Heart right ventricle (tissue), 16 donors: ENCODE results near the gene UTS2B. TPM values are rescaled to one million over a fixed set of nuclear protein-coding genes. Genes with fewer than 3 reads are reported as not detected.
"Not testable (repeated sequence)": the region's sequence is repeated elsewhere in the genome, so short reads cannot be mapped to it uniquely, and the experiment has no call there.

Experiments used
- ATAC-seq, 8 donors: fragments of 200-7000 bp; cut with Tn5 transposase; one replicate each; pipeline ENCODE4 v1.9.1; 2020; ENCODE audit warnings: mild to moderate bottlenecking in 8 of 8, moderate library complexity in 8 of 8, moderate number of reproducible peaks in 1 of 8
- DNase-seq, 2 donors: peaks; one replicate each; pipeline ENCODE4 v3.0.0-alpha.2; 2020
- H3K27ac ChIP-seq, 10 donors: fragments of 200-600 bp; sonication (generic) in 2 of 10; one replicate each; pipeline versions ENCODE4 v1.5.0 to v1.8.0; 2020 to 2022; ENCODE audit warnings: mild to moderate bottlenecking in 3 of 10
- H3K27me3 ChIP-seq, 7 donors: fragments of 200-600 bp; one replicate each; pipeline ENCODE4 v1.8.0; 2021 to 2022; ENCODE audit warnings: mild to moderate bottlenecking in 2 of 7
- H3K36me3 ChIP-seq, 9 donors: fragments of 200-600 bp; sonication (generic) in 1 of 9; one replicate each; pipeline versions ENCODE4 v1.5.0 to v1.8.0; 2020 to 2022; ENCODE audit warnings: mild to moderate bottlenecking in 2 of 9
- H3K4me1 ChIP-seq, 9 donors: fragments of 200-600 bp; sonication (generic) in 1 of 9; one replicate each; pipeline versions ENCODE4 v1.5.0 to v1.8.0; 2020 to 2022; ENCODE audit warnings: mild to moderate bottlenecking in 4 of 9
- H3K4me3 ChIP-seq, 10 donors: fragments of 200-600 bp; sonication (generic) in 2 of 10; one replicate each; pipeline versions ENCODE4 v1.5.0 to v1.8.0; 2020 to 2022; ENCODE audit warnings: mild to moderate bottlenecking in 7 of 10, moderate library complexity in 2 of 10
- H3K9me3 ChIP-seq, 11 donors: fragments of 200-600 bp in 10 of 11; sonication (generic) in 2 of 11; one replicate each; pipeline versions ENCODE4 v1.5.0 to v1.8.0; 2013 to 2022; ENCODE audit warnings: mild to moderate bottlenecking in 2 of 11, control low read depth in 1 of 11, moderate library complexity in 1 of 11
- WGBS, 2 donors: extraction: QIAGEN DNeasy Blood & Tissue Kit; methylation state at CpG; one replicate each; pipeline ENCODE4 v1.1.7; 2013; ENCODE audit warnings: inconsistent platforms in 1 of 2; 5-methylcytosine and 5-hydroxymethylcytosine counted together
- intact Hi-C, 10 donors: fragments of 100-400 bp; cut with DNase I; formaldehyde crosslinking; loops; one replicate each; pipeline versions ENCODE4 v1.11.1 to v1.14.2; 2022
- polyA plus RNA-seq, 2 donors: library from polyadenylated mRNA; stranded (reverse); fragments of 200-250 nt; gene quantifications; one replicate each; pipeline ENCODE4 v1.2.3, GENCODE V29; 2013
- total RNA-seq, 10 donors: library from RNA; stranded (reverse); fragmentation: NEBNext Ultra II Directional in 3 of 10; extraction: Animal tissue kit (Norgen Biotek cat#: 25700) in 3 of 10; gene quantifications; one replicate each; pipeline versions ENCODE4 v1.2.1 to v1.2.4, GENCODE V29; 2021 to 2023
- TF ChIP-seq, protein P1 (sequence below), 9 donors: fragments of 200-600 bp; sonication (generic) in 2 of 9; IDR thresholded peaks; one replicate each; pipeline versions ENCODE4 v1.5.0 to v1.8.0; 2021 to 2022; ENCODE audit warnings: antibody characterized with exemption in 9 of 9, mild to moderate bottlenecking in 5 of 9, moderate library complexity in 1 of 9
- donor health status: Arrhythmogenic right ventricular cardiomyopathy.
- donor health status: ischemic (EF 13 %, LVEDD 7.1; RV severe dilation, severe dysfunction).
- donor health status: healthy with polysubstance abuse.
- donor health status: DM: no; HTN: yes; CAD: no.
- donor health status: DM: no; HTN: no; CAD: no.
- donor health status: ischemic (EF 25% LVEDD 6.9; RV normal size, moderate dysfunction).
- donor health status: ischemic (EF 25% LVEDD 5.7; RV mildly dilated, moderate dysfunction).
- donor health status: healthy.
- donor health status: DM: yes; HTN: yes; CAD: no.
- donor health status: Ischemic cardiomyopathy.
- donor health status: ischemic (EF 35%, LVEDD 5.7; RV mildly dilated, moderate dysfunction).
- donor health status: nonischemic (EF 11% LVEDD 7.7; RV severe dilation, severe dysfunction).
- donor health status: DM: yes; HTN: yes; CAD: no.
- donor health status: PGD.
- donor health status: ischemic (EF 29% LVEDD 5.4; RV normal size, mild dysfunction).
- donor health status: nonischemic (EF 23%, LVEDD 6.1; RV moderate dilation, normal function).

Gene UTS2B
- total and polyA plus RNA-seq, 12 donors, result 0.10 to 0.53 (median 0.25) TPM; not detected in 5

DNA sequence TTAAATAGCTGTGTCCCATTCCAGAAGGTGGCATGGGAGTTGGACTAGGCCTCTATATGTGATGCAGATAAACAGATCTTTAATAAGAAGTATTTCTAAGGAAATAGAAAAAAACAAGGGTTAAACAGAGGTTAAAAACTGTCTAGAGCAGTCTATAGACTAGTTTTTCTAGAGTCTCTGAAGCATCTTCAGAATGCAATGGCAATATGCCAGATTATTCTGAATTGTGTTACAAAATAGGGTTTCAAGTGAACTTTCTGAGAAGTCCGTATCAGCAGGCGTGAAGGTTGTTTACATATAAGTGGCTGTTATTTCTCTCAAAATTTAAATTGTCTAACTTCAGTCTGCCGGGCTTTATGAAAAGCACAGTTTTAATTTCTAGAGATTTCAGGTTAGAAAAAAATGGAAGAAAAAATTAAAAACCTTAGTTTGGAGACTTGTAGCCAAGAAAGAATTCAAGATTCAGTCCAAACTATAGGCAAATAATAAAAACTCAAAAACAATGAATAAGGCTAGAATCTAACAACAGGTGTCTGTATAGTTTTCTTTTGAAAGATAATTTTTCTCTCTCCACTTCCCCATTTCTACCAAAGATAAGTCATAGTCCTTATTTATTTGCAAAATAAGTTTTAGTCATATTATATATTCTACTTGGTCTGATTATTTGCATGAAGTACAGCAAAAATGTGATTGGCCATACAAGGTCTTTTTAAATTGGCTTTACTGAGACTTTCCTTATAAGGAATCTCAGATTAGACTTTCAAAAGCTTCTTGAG, 76.0 kb downstream of the UTS2B start:
- no peak overlapping the region for H3K27ac ChIP-seq

DNA sequence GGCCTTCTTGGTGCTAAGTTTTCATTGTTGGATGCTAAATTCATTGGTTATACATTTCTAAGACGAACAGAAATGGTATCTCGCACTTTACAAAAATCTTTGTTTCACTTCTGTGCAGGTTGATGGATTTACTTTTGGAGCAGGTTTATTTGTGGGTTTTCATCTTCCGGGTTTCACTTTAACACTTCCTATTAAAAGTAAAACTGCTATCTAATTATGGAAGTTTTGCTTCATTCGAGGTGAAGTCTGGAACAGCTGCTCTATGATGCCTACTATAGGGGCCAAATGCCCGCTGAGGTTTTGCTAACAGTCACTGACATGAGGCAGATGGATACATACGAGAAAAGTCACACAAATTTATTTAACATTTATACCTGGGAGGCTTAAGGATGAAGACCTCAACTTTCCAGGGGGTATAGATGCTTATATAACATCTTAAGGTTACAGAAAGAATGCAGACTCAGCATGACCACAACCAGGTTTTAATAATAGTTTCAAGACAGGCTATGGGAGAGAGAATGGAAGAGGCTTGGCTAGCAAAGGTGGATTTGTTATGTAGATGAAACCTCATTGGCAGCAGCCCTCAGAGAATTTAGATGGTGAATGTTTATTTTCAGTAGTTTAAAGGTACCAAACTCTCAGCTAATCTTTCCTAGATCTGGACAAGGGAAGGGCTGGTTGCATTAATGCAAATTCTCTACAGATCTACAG, 77.1 kb downstream of the UTS2B start:
- TF ChIP-seq, protein P1, sequence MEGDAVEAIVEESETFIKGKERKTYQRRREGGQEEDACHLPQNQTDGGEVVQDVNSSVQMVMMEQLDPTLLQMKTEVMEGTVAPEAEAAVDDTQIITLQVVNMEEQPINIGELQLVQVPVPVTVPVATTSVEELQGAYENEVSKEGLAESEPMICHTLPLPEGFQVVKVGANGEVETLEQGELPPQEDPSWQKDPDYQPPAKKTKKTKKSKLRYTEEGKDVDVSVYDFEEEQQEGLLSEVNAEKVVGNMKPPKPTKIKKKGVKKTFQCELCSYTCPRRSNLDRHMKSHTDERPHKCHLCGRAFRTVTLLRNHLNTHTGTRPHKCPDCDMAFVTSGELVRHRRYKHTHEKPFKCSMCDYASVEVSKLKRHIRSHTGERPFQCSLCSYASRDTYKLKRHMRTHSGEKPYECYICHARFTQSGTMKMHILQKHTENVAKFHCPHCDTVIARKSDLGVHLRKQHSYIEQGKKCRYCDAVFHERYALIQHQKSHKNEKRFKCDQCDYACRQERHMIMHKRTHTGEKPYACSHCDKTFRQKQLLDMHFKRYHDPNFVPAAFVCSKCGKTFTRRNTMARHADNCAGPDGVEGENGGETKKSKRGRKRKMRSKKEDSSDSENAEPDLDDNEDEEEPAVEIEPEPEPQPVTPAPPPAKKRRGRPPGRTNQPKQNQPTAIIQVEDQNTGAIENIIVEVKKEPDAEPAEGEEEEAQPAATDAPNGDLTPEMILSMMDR (IDR thresholded peaks at IDR 0.05), result no peak
- H3K27ac ChIP-seq, result no peak overlapping the region
- H3K4me1 ChIP-seq, result peaks cover 0 to 11% (median 0%) of the 10 kb centered on the region in 9 donors
- intact Hi-C loops, result loop anchor here in 1 of 10 donors (10.0 kb wide), 1 partner anchor 132 kb away; no protein-coding TSS in a partner anchor
- no peak overlapping the region for H3K4me3 ChIP-seq
- DNase-seq, result no peak
- WGBS, 2 donors, result 84 to 87% methylated on average over 6 of the region's 6 CpGs
- no peaks in the 10 kb centered on the region for H3K36me3 ChIP-seq
- H3K9me3 ChIP-seq, result no peaks in the 10 kb centered on the region
- no peaks in the 10 kb centered on the region for H3K27me3 ChIP-seq
- no peak for ATAC-seq

More for the DNA sequence above, 76.0 kb downstream of the UTS2B start:
- intact Hi-C loops, result loop anchor here in 1 of 10 donors (10.0 kb wide), 1 partner anchor 131 kb away; no protein-coding TSS in a partner anchor
- Histone ChIP-seq H3K27me3 (no peaks in the 10 kb centered on the region), H3K4me3 (no peak overlapping the region), H3K4me1 (peaks cover 0 to 11% (median 0%) of the 10 kb centered on the region in 9 donors), H3K36me3 (no peaks in the 10 kb centered on the region), H3K9me3 (no peaks in the 10 kb centered on the region)
- WGBS, 2 donors, result 84 to 86% methylated on average over 3 of the region's 3 CpGs
- ATAC-seq (no peak), DNase-seq (no peak)
- TF ChIP-seq, protein P1 (IDR thresholded peaks at IDR 0.05), result no peak

DNA sequence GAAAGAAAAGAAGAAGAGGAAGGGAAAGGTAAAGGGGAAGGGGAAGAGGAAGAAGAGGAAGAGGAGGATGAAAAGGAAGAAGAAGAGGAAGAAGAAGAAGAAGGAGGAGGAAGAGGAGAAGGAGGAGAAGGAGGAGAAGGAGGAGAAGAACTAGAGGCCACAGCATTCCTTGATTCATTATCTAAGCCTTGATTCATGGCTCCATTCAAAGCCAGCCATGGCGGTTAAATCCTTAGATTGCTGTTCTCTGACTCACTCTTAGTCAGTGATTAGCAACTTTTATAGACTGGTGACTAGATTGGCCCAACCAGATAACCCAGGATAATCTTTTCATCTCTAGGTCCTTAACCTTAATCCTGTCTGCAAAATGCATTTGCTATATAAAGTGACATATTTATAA, 83.7 kb downstream of the UTS2B start:
- Histone ChIP-seq H3K4me3 (no peak overlapping the region), H3K9me3 (no peaks in the 10 kb centered on the region), H3K27me3 (no peaks in the 10 kb centered on the region), H3K27ac (peak overlapping the region in 1 of 10 donors; percentile 16), H3K4me1 (no peaks in the 10 kb centered on the region), H3K36me3 (no peaks in the 10 kb centered on the region)
- intact Hi-C loops, result loop anchor here in 5 of 10 donors (10.0 kb wide), 4 partner anchors 128 to 158 kb away; no protein-coding TSS in a partner anchor
- ATAC-seq (no peak), DNase-seq (no peak)
- WGBS, 2 donors, result 94 to 100% methylated on average over 1 of the region's 1 CpG
- TF ChIP-seq, protein P1 (IDR thresholded peaks at IDR 0.05), result no peak

DNA sequence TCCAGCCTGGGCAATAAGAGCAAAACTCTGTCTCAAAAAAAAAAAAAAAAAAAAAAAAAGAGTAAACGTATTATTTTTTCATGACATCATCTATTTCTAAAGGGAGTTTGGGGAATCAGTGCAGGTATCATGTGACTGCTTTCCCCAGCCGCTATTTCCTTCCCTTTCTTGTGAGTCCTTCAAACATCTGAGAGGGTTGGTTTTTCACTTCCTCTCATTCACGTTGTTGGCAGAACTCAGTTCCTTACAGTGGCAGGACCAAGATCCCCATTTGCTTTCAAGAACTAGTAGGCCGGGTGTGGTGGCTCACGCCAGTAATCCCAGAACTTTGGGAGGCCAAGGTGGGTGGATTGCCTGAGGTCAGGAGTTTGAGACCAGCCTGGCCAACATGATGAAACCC, 84.3 kb downstream of the UTS2B start:
- not testable (repeated sequence) for H3K36me3 ChIP-seq, H3K4me3 ChIP-seq, H3K4me1 ChIP-seq, H3K9me3 ChIP-seq, H3K27me3 ChIP-seq
- H3K27ac ChIP-seq, result peak overlapping the region in 1 of 10 donors; percentile 61
- WGBS, 2 donors, result 67 to 76% methylated on average over 5 of the region's 5 CpGs
- ATAC-seq (peak in 7 of 8 donors; percentile 33 to 73 (median 60)), DNase-seq (peak in 1 of 2 donors; percentile 13)
- intact Hi-C loops, result loop anchor here in 5 of 10 donors (10.0 kb wide), 4 partner anchors 129 to 159 kb away; no protein-coding TSS in a partner anchor
